NCI-H1092 (cell line): ENCODE data around the gene LTV1.
"Not testable (repeated sequence)": the region's sequence is repeated elsewhere in the genome, so short reads cannot be mapped to it uniquely, and the experiment has no call there.

Experiments used
- DNase-seq: peaks from one replicate; lab custom pipeline; 2025; lab: John Stamatoyannopoulos, UW

Gene LTV1

GRCh38 chr6:143842902-143843676 lies at the start of gene LTV1:
TSS of gene LTV1 (plus strand) at chr6:143843338. CDS start at chr6:143843478, 140 bp downstream.
- peak; percentile 91 for DNase-seq

- not testable (repeated sequence) for DNase-seq
Measured at GRCh38 chr6:143796551-143796950, 46.6 kb upstream of the LTV1 start.

- DNase-seq = not testable (repeated sequence)
Measured at GRCh38 chr6:143798487-143798886, 44.7 kb upstream of the LTV1 start.

GRCh38 chr6:143802833-143803565 lies 40.1 kb upstream of the LTV1 start:
- no peak for DNase-seq

GRCh38 chr6:143803769-143804568 lies 39.2 kb upstream of the LTV1 start:
- DNase-seq = no peak

GRCh38 chr6:143804835-143805239 lies 38.3 kb upstream of the LTV1 start:
- DNase-seq = no peak

GRCh38 chr6:143806282-143807102 lies 36.6 kb upstream of the LTV1 start:
- no peak for DNase-seq

GRCh38 chr6:143807103-143807772 lies 35.9 kb upstream of the LTV1 start:
- DNase-seq = no peak

GRCh38 chr6:143810745-143811144 lies 32.4 kb upstream of the LTV1 start:
- DNase-seq = no peak

GRCh38 chr6:143811501-143812157 lies 31.5 kb upstream of the LTV1 start:
- DNase-seq = no peak

GRCh38 chr6:143817621-143818020 lies 25.5 kb upstream of the LTV1 start:
- DNase-seq = no peak

GRCh38 chr6:143821359-143821758 lies 21.8 kb upstream of the LTV1 start:
- DNase-seq = no peak

GRCh38 chr6:143822584-143823024 lies 20.5 kb upstream of the LTV1 start:
- DNase-seq = no peak

- no peak for DNase-seq
Measured at GRCh38 chr6:143823548-143823947, 19.6 kb upstream of the LTV1 start.

GRCh38 chr6:143828572-143828971 lies 14.6 kb upstream of the LTV1 start:
- no peak for DNase-seq

GRCh38 chr6:143836150-143836549 lies 7.0 kb upstream of the LTV1 start:
- DNase-seq = no peak

- DNase-seq = no peak
Measured at GRCh38 chr6:143838395-143838794, 4.7 kb upstream of the LTV1 start.

- DNase-seq = no peak
Measured at GRCh38 chr6:143839196-143839595, 3.9 kb upstream of the LTV1 start.

GRCh38 chr6:143840595-143841265 lies 2.4 kb upstream of the LTV1 start:
- no peak for DNase-seq

GRCh38 chr6:143842461-143842901 lies 657 bp upstream of the LTV1 start:
- DNase-seq = no peak
